ENCODE results near the gene ADTRP. TPM values are rescaled to one million over a fixed set of nuclear protein-coding genes. Genes with fewer than 3 reads are reported as not detected.

The ADTRP gene
- total and polyA plus RNA-seq, 10 of the 15 experiments (the other 5 are each of a cell fraction or from before 2014, with no cell fraction given) = 0.10 to 2.6 (median 2.1) TPM

DNA sequence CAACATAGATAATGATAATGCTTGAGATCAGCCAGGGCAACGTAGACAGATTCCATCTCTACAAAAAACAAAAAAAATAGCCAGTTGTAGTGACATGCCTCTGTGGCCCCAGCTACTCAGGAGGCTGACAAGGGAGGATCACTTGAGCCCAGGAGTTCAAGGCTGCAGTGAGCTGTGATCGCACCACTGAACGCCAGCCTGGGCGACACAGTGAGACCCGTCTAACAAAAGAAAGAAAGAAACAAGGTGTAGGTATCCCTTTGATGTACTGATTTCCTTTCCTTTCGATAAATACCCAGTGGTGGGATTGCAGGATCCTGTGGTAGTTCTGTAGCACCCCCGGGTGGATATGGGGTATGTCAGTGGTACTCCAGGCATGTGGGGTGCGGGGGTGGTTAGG, 48.2 kb upstream of the ADTRP start (continued):
- no peak for TF ChIP-seq CHD1 (IDR thresholded peaks at IDR 0.05; ENCODE audit: low read depth, low read length)

DNA sequence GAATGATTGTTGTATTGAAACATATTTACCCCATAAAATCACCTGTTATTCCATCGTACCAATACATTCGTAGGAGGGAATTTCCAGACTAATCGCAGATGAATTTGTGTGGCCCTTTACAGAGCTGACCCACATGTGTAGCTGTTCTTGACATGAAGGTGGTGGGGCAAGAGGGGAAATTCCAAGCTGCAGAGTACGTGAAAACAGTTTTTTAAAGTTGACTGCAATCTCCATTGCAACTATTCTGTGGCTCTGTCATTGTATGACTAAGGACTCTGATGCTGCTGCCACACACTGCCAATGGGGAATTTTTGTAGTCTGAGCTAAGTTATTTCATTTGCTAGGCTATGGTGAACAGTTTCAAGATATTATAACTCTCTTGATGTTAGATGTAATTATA, 46.4 kb upstream of the ADTRP start:
- ChIA-PET CTCF (interaction anchor here (0.5 to 3.4 kb wide), 12 partner anchors 9 to 241 kb away, joined by 3 to 11 read pairs (median 4); no protein-coding TSS in a partner anchor), RAD21 (ENCODE audit: unreplicated experiment) (interaction anchor here (0.7 to 8.9 kb wide), 27 partner anchors 9 to 532 kb away, joined by 3 to 93 read pairs (median 4); partner anchors contain the start of genes EDN1 and HIVEP1), SMC1A (ENCODE audit: uncharacterized antibody, unreplicated experiment) (interaction anchor here (0.6 to 5.1 kb wide), 30 partner anchors 10 to 783 kb away, joined by 3 to 40 read pairs (median 5); partner anchors contain the start of gene EDN1), POLR2A (interaction anchor here (0.7 to 2.8 kb wide), 15 partner anchors 9 to 508 kb away, joined by 3 to 22 read pairs (median 4); no protein-coding TSS in a partner anchor)
- in situ Hi-C loops (cut with MboI) = no loop called here
- ATAC-seq (peak; percentile 86), FAIRE-seq (peak; percentile 52), DNase-seq (ENCODE audit: low read depth, low spot score) (peak; percentile 91)
- BruUV-seq (replicated peaks) = no TSS peak
- Histone ChIP-seq H3K27me3 (replicated peaks in 1 of 2; ENCODE audit: control insufficient read depth in 2 of 2, insufficient read depth in 2 of 2, low read length in 1 of 2) (no peaks in the 10 kb centered on the region), H3K9me3 (replicated peaks; ENCODE audit: control insufficient read depth, insufficient read depth, low read length) (peaks cover 6% of the 10 kb centered on the region), H4K20me1 (ENCODE audit: control insufficient read depth, insufficient read depth) (no peaks in the 10 kb centered on the region), H3K4me2 (ENCODE audit: control insufficient read depth, insufficient read depth) (peak overlapping the region; percentile 41; the same call in 1 of the 2 replicates), H3K4me1 (ENCODE audit: control insufficient read depth, insufficient read depth, low read length) (peaks cover 47% of the 10 kb centered on the region), H3K4me3 (no peak overlapping the region), H3K9ac (ENCODE audit: control insufficient read depth, insufficient read depth, low read length) (peak overlapping the region; percentile 2; the same call in 1 of the 2 replicates), H2AFZ (ENCODE audit: control insufficient read depth, low read depth, low read length) (peak overlapping the region; percentile 47), H3K79me2 (ENCODE audit: control insufficient read depth, insufficient read depth, low read length) (no peaks in the 10 kb centered on the region), H3K27ac (ENCODE audit: control insufficient read depth, insufficient read depth) (peak overlapping the region; percentile 70), H3K36me3 (ENCODE audit: control insufficient read depth in 2 of 2, insufficient read depth in 2 of 2, low read length in 1 of 2) (no peaks in the 10 kb centered on the region)
- WGBS (ENCODE audit: insufficient coverage, insufficient replicate concordance, low lambda C conversion rate, missing lambda C conversion rate) = 0% methylated on average over 4 of the region's 4 CpGs
- intact Hi-C loops (cut with micrococcal nuclease; ENCODE audit: unreplicated experiment) = loop anchor here (1.0 to 10.0 kb wide), 6 partner anchors 38 to 782 kb away; no protein-coding TSS in a partner anchor
- TF ChIP-seq NR2F1 (conservative IDR thresholded peaks at IDR 0.05) (peak; percentile 48; the same call in 1 of the 2 replicates), ESRRA (IDR thresholded peaks at IDR 0.05; ENCODE audit: low read length) (no peak), SREBF2 (IDR thresholded peaks at IDR 0.05; ENCODE audit: low read length) (no peak), LARP7 (IDR thresholded peaks at IDR 0.05) (no peak), CBFB (IDR thresholded peaks at IDR 0.05; ENCODE audit: low read depth) (peak; percentile 42; the same call in 1 of the 2 replicates), RCOR1 (conservative IDR thresholded peaks at IDR 0.05; ENCODE audit: low read depth, low read length) (no peak), WRNIP1 (IDR thresholded peaks at IDR 0.05; ENCODE audit: borderline replicate concordance, low read depth, low read length) (no peak), ZNF274 (IDR thresholded peaks at IDR 0.05; ENCODE audit: insufficient read depth, insufficient read length) (no peak), EGR1 (IDR thresholded peaks at IDR 0.05; ENCODE audit: borderline replicate concordance in 1 of 2, low read depth in 2 of 2, low read length in 2 of 2) (no peak), CBX3 (IDR thresholded peaks at IDR 0.05; ENCODE audit: borderline replicate concordance, low read depth) (no peak), MYB (IDR thresholded peaks at IDR 0.05; ENCODE audit: borderline replicate concordance, low read depth, low read length) (no peak), IRF4 (IDR thresholded peaks at IDR 0.05; ENCODE audit: low read depth, low read length) (peak; percentile 54; the same call in 1 of the 2 replicates), HCFC1 (IDR thresholded peaks at IDR 0.05; ENCODE audit: low read length) (no peak), EED (IDR thresholded peaks at IDR 0.05; ENCODE audit: low read depth) (peak; percentile 80)
- TF ChIP-seq, protein P1, sequence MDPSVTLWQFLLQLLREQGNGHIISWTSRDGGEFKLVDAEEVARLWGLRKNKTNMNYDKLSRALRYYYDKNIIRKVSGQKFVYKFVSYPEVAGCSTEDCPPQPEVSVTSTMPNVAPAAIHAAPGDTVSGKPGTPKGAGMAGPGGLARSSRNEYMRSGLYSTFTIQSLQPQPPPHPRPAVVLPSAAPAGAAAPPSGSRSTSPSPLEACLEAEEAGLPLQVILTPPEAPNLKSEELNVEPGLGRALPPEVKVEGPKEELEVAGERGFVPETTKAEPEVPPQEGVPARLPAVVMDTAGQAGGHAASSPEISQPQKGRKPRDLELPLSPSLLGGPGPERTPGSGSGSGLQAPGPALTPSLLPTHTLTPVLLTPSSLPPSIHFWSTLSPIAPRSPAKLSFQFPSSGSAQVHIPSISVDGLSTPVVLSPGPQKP (IDR thresholded peaks at IDR 0.05; ENCODE audit: low read depth, low read length) = no peak
- TF ChIP-seq, protein P2, sequence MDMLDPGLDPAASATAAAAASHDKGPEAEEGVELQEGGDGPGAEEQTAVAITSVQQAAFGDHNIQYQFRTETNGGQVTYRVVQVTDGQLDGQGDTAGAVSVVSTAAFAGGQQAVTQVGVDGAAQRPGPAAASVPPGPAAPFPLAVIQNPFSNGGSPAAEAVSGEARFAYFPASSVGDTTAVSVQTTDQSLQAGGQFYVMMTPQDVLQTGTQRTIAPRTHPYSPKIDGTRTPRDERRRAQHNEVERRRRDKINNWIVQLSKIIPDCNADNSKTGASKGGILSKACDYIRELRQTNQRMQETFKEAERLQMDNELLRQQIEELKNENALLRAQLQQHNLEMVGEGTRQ (IDR thresholded peaks at IDR 0.05; ENCODE audit: borderline replicate concordance, low read depth, low read length) = no peak
- TF ChIP-seq, protein P3, sequence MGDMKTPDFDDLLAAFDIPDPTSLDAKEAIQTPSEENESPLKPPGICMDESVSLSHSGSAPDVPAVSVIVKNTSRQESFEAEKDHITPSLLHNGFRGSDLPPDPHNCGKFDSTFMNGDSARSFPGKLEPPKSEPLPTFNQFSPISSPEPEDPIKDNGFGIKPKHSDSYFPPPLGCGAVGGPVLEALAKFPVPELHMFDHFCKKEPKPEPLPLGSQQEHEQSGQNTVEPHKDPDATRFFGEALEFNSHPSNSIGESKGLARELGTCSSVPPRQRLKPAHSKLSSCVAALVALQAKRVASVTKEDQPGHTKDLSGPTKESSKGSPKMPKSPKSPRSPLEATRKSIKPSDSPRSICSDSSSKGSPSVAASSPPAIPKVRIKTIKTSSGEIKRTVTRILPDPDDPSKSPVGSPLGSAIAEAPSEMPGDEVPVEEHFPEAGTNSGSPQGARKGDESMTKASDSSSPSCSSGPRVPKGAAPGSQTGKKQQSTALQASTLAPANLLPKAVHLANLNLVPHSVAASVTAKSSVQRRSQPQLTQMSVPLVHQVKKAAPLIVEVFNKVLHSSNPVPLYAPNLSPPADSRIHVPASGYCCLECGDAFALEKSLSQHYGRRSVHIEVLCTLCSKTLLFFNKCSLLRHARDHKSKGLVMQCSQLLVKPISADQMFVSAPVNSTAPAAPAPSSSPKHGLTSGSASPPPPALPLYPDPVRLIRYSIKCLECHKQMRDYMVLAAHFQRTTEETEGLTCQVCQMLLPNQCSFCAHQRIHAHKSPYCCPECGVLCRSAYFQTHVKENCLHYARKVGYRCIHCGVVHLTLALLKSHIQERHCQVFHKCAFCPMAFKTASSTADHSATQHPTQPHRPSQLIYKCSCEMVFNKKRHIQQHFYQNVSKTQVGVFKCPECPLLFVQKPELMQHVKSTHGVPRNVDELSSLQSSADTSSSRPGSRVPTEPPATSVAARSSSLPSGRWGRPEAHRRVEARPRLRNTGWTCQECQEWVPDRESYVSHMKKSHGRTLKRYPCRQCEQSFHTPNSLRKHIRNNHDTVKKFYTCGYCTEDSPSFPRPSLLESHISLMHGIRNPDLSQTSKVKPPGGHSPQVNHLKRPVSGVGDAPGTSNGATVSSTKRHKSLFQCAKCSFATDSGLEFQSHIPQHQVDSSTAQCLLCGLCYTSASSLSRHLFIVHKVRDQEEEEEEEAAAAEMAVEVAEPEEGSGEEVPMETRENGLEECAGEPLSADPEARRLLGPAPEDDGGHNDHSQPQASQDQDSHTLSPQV (IDR thresholded peaks at IDR 0.05) = no peak
